ENCODE data around the gene PMEL.
"Not testable (repeated sequence)": the region's sequence is repeated elsewhere in the genome, so short reads cannot be mapped to it uniquely, and the experiment has no call there.

Gene PMEL

GRCh38 chr12:55984861-55985260, 19.0 kb upstream of the PMEL start:
- H3K36me3 ChIP-seq (ENCODE audit: control insufficient read depth, insufficient read depth, low read length): peaks cover 27% of the 10 kb centered on the region
- no peak overlapping the region for H3K4me3 ChIP-seq (ENCODE audit: insufficient read depth, low read depth, low read length, poor library complexity, severe bottlenecking)
- H3K4me1 ChIP-seq (ENCODE audit: control insufficient read depth, insufficient read depth, low read length, poor library complexity, severe bottlenecking): no peaks in the 10 kb centered on the region
- H3K27ac ChIP-seq (ENCODE audit: insufficient read depth, low read length, poor library complexity, severe bottlenecking): no peak overlapping the region
- H3K9me3 ChIP-seq (ENCODE audit: control insufficient read depth, low read length): no peaks in the 10 kb centered on the region
- DNase-seq: no peak
- H3K27me3 ChIP-seq (replicated peaks; ENCODE audit: control insufficient read depth, insufficient read depth, low read length, poor library complexity, severe bottlenecking): no peaks in the 10 kb centered on the region

DNA sequence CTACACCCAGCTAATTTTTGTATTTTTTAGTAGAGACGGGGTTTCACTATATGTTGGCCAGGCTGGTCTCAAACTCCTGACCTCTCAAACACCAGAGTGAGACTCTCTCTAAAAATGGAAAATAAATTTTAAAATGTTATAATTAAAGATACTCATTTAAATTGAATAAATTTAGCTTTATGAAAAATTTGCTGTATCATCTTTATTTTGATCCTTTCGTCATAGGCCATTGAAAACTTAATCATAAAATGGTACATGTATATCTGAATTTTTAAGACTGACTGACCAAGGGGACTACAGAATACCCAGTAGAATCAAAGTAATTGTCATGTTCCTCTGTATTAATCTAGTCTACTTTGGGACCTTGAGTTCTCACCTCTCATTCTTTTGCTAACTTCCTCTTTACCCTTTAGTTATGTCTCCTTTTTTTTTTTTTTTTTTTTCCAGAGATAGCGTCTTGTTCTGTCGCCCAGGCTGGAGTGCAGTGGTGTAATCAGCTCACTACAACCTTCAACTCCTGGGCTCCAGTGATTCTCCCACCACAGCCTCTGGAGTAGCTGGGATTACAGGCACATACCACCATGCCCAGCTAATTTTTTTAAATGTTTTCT, 17.5 kb upstream of the PMEL start:
- no peaks in the 10 kb centered on the region for H3K9me3 ChIP-seq (ENCODE audit: control insufficient read depth, low read length)
- no peaks in the 10 kb centered on the region for H3K4me1 ChIP-seq (ENCODE audit: control insufficient read depth, insufficient read depth, low read length, poor library complexity, severe bottlenecking)
- no peak for DNase-seq
- no peak overlapping the region for H3K4me3 ChIP-seq (ENCODE audit: insufficient read depth, low read depth, low read length, poor library complexity, severe bottlenecking)
- no peaks in the 10 kb centered on the region for H3K27me3 ChIP-seq (replicated peaks; ENCODE audit: control insufficient read depth, insufficient read depth, low read length, poor library complexity, severe bottlenecking)
- H3K36me3 ChIP-seq (ENCODE audit: control insufficient read depth, insufficient read depth, low read length): peaks cover 22% of the 10 kb centered on the region
- H3K27ac ChIP-seq (ENCODE audit: insufficient read depth, low read length, poor library complexity, severe bottlenecking): no peak overlapping the region

DNA sequence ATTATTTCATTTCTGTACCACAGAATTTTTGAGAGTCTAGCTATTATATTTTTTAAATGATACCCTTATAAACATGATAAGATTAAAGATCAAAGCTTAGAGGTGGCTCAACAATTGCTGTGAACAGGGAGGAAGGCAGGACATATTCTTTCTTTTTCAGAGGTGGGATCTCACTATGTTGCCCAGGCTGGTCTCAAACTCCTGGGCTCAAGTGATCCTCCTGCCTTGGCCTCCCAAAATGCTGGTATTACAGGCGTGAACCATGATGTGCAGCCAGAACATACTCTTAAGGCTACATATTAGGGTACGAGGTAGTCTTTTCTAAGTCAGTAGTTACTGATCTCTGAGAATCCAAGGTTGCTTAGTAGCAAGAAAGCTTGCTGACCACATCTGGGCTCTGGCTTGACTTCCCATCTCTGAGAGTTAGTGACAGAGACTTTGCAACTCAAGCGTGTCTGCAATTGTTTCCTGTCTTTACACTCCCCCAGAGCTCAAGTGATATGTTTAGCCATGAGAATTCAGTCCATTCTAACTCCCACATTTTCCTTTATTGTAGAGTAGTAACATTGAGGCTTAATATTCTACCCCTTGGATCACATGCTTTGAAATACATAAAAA, 16.6 kb upstream of the PMEL start:
- H3K9me3 ChIP-seq (ENCODE audit: control insufficient read depth, low read length): no peaks in the 10 kb centered on the region
- peaks cover 21% of the 10 kb centered on the region for H3K36me3 ChIP-seq (ENCODE audit: control insufficient read depth, insufficient read depth, low read length)
- no peaks in the 10 kb centered on the region for H3K27me3 ChIP-seq (replicated peaks; ENCODE audit: control insufficient read depth, insufficient read depth, low read length, poor library complexity, severe bottlenecking)
- no peaks in the 10 kb centered on the region for H3K4me1 ChIP-seq (ENCODE audit: control insufficient read depth, insufficient read depth, low read length, poor library complexity, severe bottlenecking)
- no peak for DNase-seq
- no peak overlapping the region for H3K4me3 ChIP-seq (ENCODE audit: insufficient read depth, low read depth, low read length, poor library complexity, severe bottlenecking)
- H3K27ac ChIP-seq (ENCODE audit: insufficient read depth, low read length, poor library complexity, severe bottlenecking): no peak overlapping the region

GRCh38 chr12:55981882-55982281, 16.0 kb upstream of the PMEL start:
- not testable (repeated sequence) for DNase-seq; H3K4me3 ChIP-seq (ENCODE audit: insufficient read depth, low read depth, low read length, poor library complexity, severe bottlenecking); H3K9me3 ChIP-seq (ENCODE audit: control insufficient read depth, low read length); H3K4me1 ChIP-seq (ENCODE audit: control insufficient read depth, insufficient read depth, low read length, poor library complexity, severe bottlenecking); H3K27me3 ChIP-seq (replicated peaks; ENCODE audit: control insufficient read depth, insufficient read depth, low read length, poor library complexity, severe bottlenecking); H3K27ac ChIP-seq (ENCODE audit: insufficient read depth, low read length, poor library complexity, severe bottlenecking)
- H3K36me3 ChIP-seq (ENCODE audit: control insufficient read depth, insufficient read depth, low read length): peaks cover 18% of the 10 kb centered on the region

DNA sequence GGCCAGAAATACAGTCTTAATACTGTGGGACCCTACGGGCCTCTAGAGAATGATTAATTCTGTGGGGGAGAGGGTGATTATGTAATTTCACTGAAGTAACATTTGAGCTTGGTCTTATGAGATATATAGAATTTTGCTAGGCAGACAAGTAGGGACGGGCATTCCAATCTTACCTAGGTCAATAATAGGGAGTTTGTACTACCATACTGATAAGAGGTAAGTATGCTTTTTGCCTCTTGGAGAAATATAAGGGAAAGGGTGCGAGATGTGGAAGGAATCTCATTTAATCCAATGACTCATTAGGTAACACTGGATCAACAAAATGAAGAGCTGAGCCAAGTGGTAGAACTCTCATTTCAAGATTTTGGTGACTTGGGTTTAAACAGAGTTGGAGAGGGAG, 13.2 kb upstream of the PMEL start:
- DNase-seq: no peak
- Histone ChIP-seq H3K36me3 (ENCODE audit: control insufficient read depth, insufficient read depth, low read length) (peaks cover 18% of the 10 kb centered on the region), H3K9me3 (ENCODE audit: control insufficient read depth, low read length) (no peaks in the 10 kb centered on the region), H3K4me1 (ENCODE audit: control insufficient read depth, insufficient read depth, low read length, poor library complexity, severe bottlenecking) (peaks cover 3% of the 10 kb centered on the region), H3K27ac (ENCODE audit: insufficient read depth, low read length, poor library complexity, severe bottlenecking) (no peak overlapping the region), H3K4me3 (ENCODE audit: insufficient read depth, low read depth, low read length, poor library complexity, severe bottlenecking) (no peak overlapping the region), H3K27me3 (replicated peaks; ENCODE audit: control insufficient read depth, insufficient read depth, low read length, poor library complexity, severe bottlenecking) (no peaks in the 10 kb centered on the region)

DNA sequence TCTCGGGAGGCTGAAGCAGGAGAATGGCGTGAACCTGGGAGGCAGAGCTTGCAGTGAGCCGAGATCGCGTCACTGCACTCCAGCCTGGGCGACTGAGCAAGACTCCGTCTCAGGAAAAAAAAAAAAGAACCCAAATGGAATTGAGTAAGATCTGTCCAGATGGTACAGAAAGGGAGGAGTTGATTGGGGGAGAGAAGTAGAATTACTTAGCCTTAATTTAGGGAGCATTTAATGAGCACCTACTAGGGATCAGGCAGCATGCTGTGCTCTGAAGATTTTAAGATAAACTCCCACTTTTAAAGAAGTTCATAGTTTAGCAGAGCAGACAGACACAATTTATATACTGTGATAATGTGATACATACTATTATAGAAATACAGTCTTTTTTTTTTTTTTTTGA, 12.6 kb upstream of the PMEL start:
- no peak overlapping the region for H3K27ac ChIP-seq (ENCODE audit: insufficient read depth, low read length, poor library complexity, severe bottlenecking)
- H3K4me1 ChIP-seq (ENCODE audit: control insufficient read depth, insufficient read depth, low read length, poor library complexity, severe bottlenecking): peaks cover 3% of the 10 kb centered on the region
- peaks cover 12% of the 10 kb centered on the region for H3K36me3 ChIP-seq (ENCODE audit: control insufficient read depth, insufficient read depth, low read length)
- DNase-seq: no peak
- no peaks in the 10 kb centered on the region for H3K27me3 ChIP-seq (replicated peaks; ENCODE audit: control insufficient read depth, insufficient read depth, low read length, poor library complexity, severe bottlenecking)
- no peaks in the 10 kb centered on the region for H3K9me3 ChIP-seq (ENCODE audit: control insufficient read depth, low read length)
- no peak overlapping the region for H3K4me3 ChIP-seq (ENCODE audit: insufficient read depth, low read depth, low read length, poor library complexity, severe bottlenecking)

GRCh38 chr12:55974308-55974730, 8.5 kb upstream of the PMEL start:
- no peaks in the 10 kb centered on the region for H3K36me3 ChIP-seq (ENCODE audit: control insufficient read depth, insufficient read depth, low read length)
- DNase-seq: peak in 1 of 3 donors; percentile 27
- H3K9me3 ChIP-seq (ENCODE audit: control insufficient read depth, low read length): no peaks in the 10 kb centered on the region
- peaks cover 3% of the 10 kb centered on the region for H3K4me1 ChIP-seq (ENCODE audit: control insufficient read depth, insufficient read depth, low read length, poor library complexity, severe bottlenecking)
- no peaks in the 10 kb centered on the region for H3K27me3 ChIP-seq (replicated peaks; ENCODE audit: control insufficient read depth, insufficient read depth, low read length, poor library complexity, severe bottlenecking)
- peak overlapping the region; percentile 90 for H3K27ac ChIP-seq (ENCODE audit: insufficient read depth, low read length, poor library complexity, severe bottlenecking)
- peak overlapping the region; percentile 93 for H3K4me3 ChIP-seq (ENCODE audit: insufficient read depth, low read depth, low read length, poor library complexity, severe bottlenecking)

- Histone ChIP-seq H3K9me3 (ENCODE audit: control insufficient read depth, low read length) (no peaks in the 10 kb centered on the region), H3K4me3 (ENCODE audit: insufficient read depth, low read depth, low read length, poor library complexity, severe bottlenecking) (peak within 1 kb of the TSS; percentile 93), H3K27ac (ENCODE audit: insufficient read depth, low read length, poor library complexity, severe bottlenecking) (peak within 1 kb of the TSS; percentile 90), H3K4me1 (ENCODE audit: control insufficient read depth, insufficient read depth, low read length, poor library complexity, severe bottlenecking) (peaks cover 3% of the 10 kb centered on the region), H3K27me3 (replicated peaks; ENCODE audit: control insufficient read depth, insufficient read depth, low read length, poor library complexity, severe bottlenecking) (no peaks in the 10 kb centered on the region), H3K36me3 (ENCODE audit: control insufficient read depth, insufficient read depth, low read length) (no peaks in the 10 kb centered on the region)
- DNase-seq: peak; percentile 96 to 99 (median 99)
These were observed 7.9 kb upstream of the PMEL start, which contains the start of gene RAB5B for GRCh38 chr12:55973599-55974307. RAB5B (plus strand) TSS chr12:55974078; CDS start chr12:55986961, 12,883 bp downstream.

DNA sequence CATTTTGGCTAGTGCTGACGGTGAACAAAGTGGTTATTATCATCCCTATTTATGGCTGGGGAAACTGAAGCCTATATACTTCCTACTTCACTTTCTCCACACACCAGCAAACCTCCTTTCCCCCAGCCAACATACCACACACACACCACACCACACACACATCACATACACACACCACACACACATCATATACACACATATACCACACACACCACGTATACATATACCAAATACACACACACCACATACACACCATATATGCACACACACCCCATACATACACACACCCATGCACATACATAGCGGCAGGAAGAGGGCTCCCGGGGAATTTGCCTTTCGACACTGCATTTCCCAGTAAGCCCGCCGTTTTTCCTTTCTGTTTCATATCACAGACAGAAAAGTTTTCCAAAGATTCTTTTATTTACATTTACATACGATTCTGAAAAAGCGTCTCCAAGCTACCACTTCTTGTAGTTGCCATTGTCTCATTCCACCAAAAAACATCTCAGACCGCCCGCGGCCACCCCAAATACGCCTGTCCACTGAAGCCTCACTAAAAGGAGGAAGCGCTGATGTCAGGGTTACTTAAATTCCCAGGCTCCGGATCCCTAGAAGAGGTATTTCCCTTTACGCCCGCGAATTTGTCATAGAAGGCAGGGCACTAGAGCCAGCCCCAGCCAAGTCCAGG, 7.2 kb upstream of the PMEL start:
- no peak for DNase-seq
- peaks cover 3% of the 10 kb centered on the region for H3K4me1 ChIP-seq (ENCODE audit: control insufficient read depth, insufficient read depth, low read length, poor library complexity, severe bottlenecking)
- no peaks in the 10 kb centered on the region for H3K9me3 ChIP-seq (ENCODE audit: control insufficient read depth, low read length)
- H3K27me3 ChIP-seq (replicated peaks; ENCODE audit: control insufficient read depth, insufficient read depth, low read length, poor library complexity, severe bottlenecking): no peaks in the 10 kb centered on the region
- H3K4me3 ChIP-seq (ENCODE audit: insufficient read depth, low read depth, low read length, poor library complexity, severe bottlenecking): peak overlapping the region; percentile 57
- no peaks in the 10 kb centered on the region for H3K36me3 ChIP-seq (ENCODE audit: control insufficient read depth, insufficient read depth, low read length)
- peak overlapping the region; percentile 78 for H3K27ac ChIP-seq (ENCODE audit: insufficient read depth, low read length, poor library complexity, severe bottlenecking)
